Measurements from ENCODE around the gene FUT8.

The FUT8 gene

GRCh38 chr14:65501328-65501727 is 88.8 kb downstream of the FUT8 start:
- DNase-seq (ENCODE audit: low spot score) = no peak
- Histone ChIP-seq H3K9me3 (replicated peaks in 1 of 2; ENCODE audit: control insufficient read depth in 2 of 2, insufficient read depth in 1 of 2, low read depth in 1 of 2, low read length in 2 of 2) (no peaks in the 10 kb centered on the region), H3K18ac (ENCODE audit: low read length) (no peak overlapping the region), H3K23ac (ENCODE audit: low read depth, low read length, poor library complexity) (no peak overlapping the region), H3K4ac (ENCODE audit: low read length) (no peak overlapping the region), H3K36me3 (replicated peaks in 1 of 2; ENCODE audit: control insufficient read depth in 2 of 2, insufficient read depth in 2 of 2, low read length in 2 of 2) (no peaks in the 10 kb centered on the region), H2BK12ac (ENCODE audit: low read length) (no peak overlapping the region), H2BK5ac (ENCODE audit: low read length) (no peak overlapping the region), H3K79me1 (ENCODE audit: low read depth, low read length) (no peaks in the 10 kb centered on the region), H3K4me1 (ENCODE audit: control insufficient read depth in 2 of 2, insufficient read depth in 1 of 2, low read depth in 1 of 2, low read length in 2 of 2) (no peaks in the 10 kb centered on the region), H2AFZ (ENCODE audit: low read length) (no peak overlapping the region), H3K9ac (ENCODE audit: low read depth, low read length, poor library complexity) (no peak overlapping the region), H2BK15ac (ENCODE audit: low read length) (no peak overlapping the region), H2AK5ac (ENCODE audit: low read depth, low read length) (no peak overlapping the region), H2BK120ac (ENCODE audit: low read depth, low read length) (no peak overlapping the region), H3K27ac (replicated peaks; ENCODE audit: low read length) (no peak overlapping the region), H4K8ac (ENCODE audit: low read depth, low read length) (no peak overlapping the region), H3K14ac (ENCODE audit: low read length) (no peak overlapping the region), H3K4me2 (ENCODE audit: insufficient read depth, low read length, poor library complexity, severe bottlenecking) (no peak overlapping the region), H3K27me3 (ENCODE audit: control insufficient read depth in 3 of 3, insufficient read depth in 3 of 3, low read depth in 1 of 3, low read length in 3 of 3) (no peaks in the 10 kb centered on the region), H4K91ac (ENCODE audit: low read depth, low read length, poor library complexity) (no peak overlapping the region), H3K4me3 (ENCODE audit: low read length in 2 of 2) (no peak overlapping the region)

GRCh38 chr14:65502676-65503124 is 90.2 kb downstream of the FUT8 start:
- H3K18ac ChIP-seq (ENCODE audit: low read length) = no peak overlapping the region
- H3K4ac ChIP-seq (ENCODE audit: low read length) = no peak overlapping the region
- no peak overlapping the region for H3K4me3 ChIP-seq (ENCODE audit: low read length in 2 of 2)
- no peak for DNase-seq (ENCODE audit: low spot score)
- no peak overlapping the region for H2BK5ac ChIP-seq (ENCODE audit: low read length)
- H3K79me1 ChIP-seq (ENCODE audit: low read depth, low read length) = no peaks in the 10 kb centered on the region
- H2BK15ac ChIP-seq (ENCODE audit: low read length) = no peak overlapping the region
- H2AFZ ChIP-seq (ENCODE audit: low read length) = no peak overlapping the region
- no peak overlapping the region for H3K9ac ChIP-seq (ENCODE audit: low read depth, low read length, poor library complexity)
- no peak overlapping the region for H2BK12ac ChIP-seq (ENCODE audit: low read length)
- no peak overlapping the region for H2AK5ac ChIP-seq (ENCODE audit: low read depth, low read length)
- no peak overlapping the region for H3K27ac ChIP-seq (replicated peaks; ENCODE audit: low read length)
- no peaks in the 10 kb centered on the region for H3K4me1 ChIP-seq (ENCODE audit: control insufficient read depth in 2 of 2, insufficient read depth in 1 of 2, low read depth in 1 of 2, low read length in 2 of 2)
- no peak overlapping the region for H3K14ac ChIP-seq (ENCODE audit: low read length)
- no CpG with 5 or more reads among the region's 1 CpG for WGBS, 2 donors (ENCODE audit: extremely low coverage in 2 of 2, insufficient read length in 2 of 2, insufficient replicate concordance in 1 of 2)
- H3K36me3 ChIP-seq (replicated peaks in 1 of 2; ENCODE audit: control insufficient read depth in 2 of 2, insufficient read depth in 2 of 2, low read length in 2 of 2) = no peaks in the 10 kb centered on the region
- no peaks in the 10 kb centered on the region for H3K9me3 ChIP-seq (replicated peaks in 1 of 2; ENCODE audit: control insufficient read depth in 2 of 2, insufficient read depth in 1 of 2, low read depth in 1 of 2, low read length in 2 of 2)
- H3K27me3 ChIP-seq (ENCODE audit: control insufficient read depth in 3 of 3, insufficient read depth in 3 of 3, low read depth in 1 of 3, low read length in 3 of 3) = no peaks in the 10 kb centered on the region
- no peak overlapping the region for H4K8ac ChIP-seq (ENCODE audit: low read depth, low read length)
- H3K23ac ChIP-seq (ENCODE audit: low read depth, low read length, poor library complexity) = no peak overlapping the region
- H3K4me2 ChIP-seq (ENCODE audit: insufficient read depth, low read length, poor library complexity, severe bottlenecking) = no peak overlapping the region
- H4K91ac ChIP-seq (ENCODE audit: low read depth, low read length, poor library complexity) = no peak overlapping the region
- no peak overlapping the region for H2BK120ac ChIP-seq (ENCODE audit: low read depth, low read length)

- no peak overlapping the region for H2AFZ ChIP-seq (ENCODE audit: low read length)
- H3K9me3 ChIP-seq (replicated peaks in 1 of 2; ENCODE audit: control insufficient read depth in 2 of 2, insufficient read depth in 1 of 2, low read depth in 1 of 2, low read length in 2 of 2) = no peaks in the 10 kb centered on the region
- DNase-seq (ENCODE audit: low spot score) = no peak
- no peak overlapping the region for H3K9ac ChIP-seq (ENCODE audit: low read depth, low read length, poor library complexity)
- H4K8ac ChIP-seq (ENCODE audit: low read depth, low read length) = no peak overlapping the region
- no peak overlapping the region for H2BK15ac ChIP-seq (ENCODE audit: low read length)
- H2BK120ac ChIP-seq (ENCODE audit: low read depth, low read length) = no peak overlapping the region
- no peaks in the 10 kb centered on the region for H3K79me1 ChIP-seq (ENCODE audit: low read depth, low read length)
- no peak overlapping the region for H3K14ac ChIP-seq (ENCODE audit: low read length)
- no peak overlapping the region for H3K4me2 ChIP-seq (ENCODE audit: insufficient read depth, low read length, poor library complexity, severe bottlenecking)
- no peaks in the 10 kb centered on the region for H3K36me3 ChIP-seq (replicated peaks in 1 of 2; ENCODE audit: control insufficient read depth in 2 of 2, insufficient read depth in 2 of 2, low read length in 2 of 2)
- no peak overlapping the region for H2BK12ac ChIP-seq (ENCODE audit: low read length)
- no CpG with 5 or more reads among the region's 3 CpGs for WGBS, 2 donors (ENCODE audit: extremely low coverage in 2 of 2, insufficient read length in 2 of 2, insufficient replicate concordance in 1 of 2)
- H2AK5ac ChIP-seq (ENCODE audit: low read depth, low read length) = no peak overlapping the region
- H4K91ac ChIP-seq (ENCODE audit: low read depth, low read length, poor library complexity) = no peak overlapping the region
- H2BK5ac ChIP-seq (ENCODE audit: low read length) = no peak overlapping the region
- no peak overlapping the region for H3K23ac ChIP-seq (ENCODE audit: low read depth, low read length, poor library complexity)
- H3K4me3 ChIP-seq (ENCODE audit: low read length in 2 of 2) = no peak overlapping the region
- H3K18ac ChIP-seq (ENCODE audit: low read length) = no peak overlapping the region
- no peaks in the 10 kb centered on the region for H3K4me1 ChIP-seq (ENCODE audit: control insufficient read depth in 2 of 2, insufficient read depth in 1 of 2, low read depth in 1 of 2, low read length in 2 of 2)
- H3K27ac ChIP-seq (replicated peaks; ENCODE audit: low read length) = no peak overlapping the region
- H3K27me3 ChIP-seq (ENCODE audit: control insufficient read depth in 3 of 3, insufficient read depth in 3 of 3, low read depth in 1 of 3, low read length in 3 of 3) = no peaks in the 10 kb centered on the region
- no peak overlapping the region for H3K4ac ChIP-seq (ENCODE audit: low read length)
Measured at GRCh38 chr14:65503771-65504170, 91.2 kb downstream of the FUT8 start.

- Histone ChIP-seq H2AFZ (ENCODE audit: low read length) (no peak overlapping the region), H3K4me2 (ENCODE audit: insufficient read depth, low read length, poor library complexity, severe bottlenecking) (no peak overlapping the region), H4K8ac (ENCODE audit: low read depth, low read length) (no peak overlapping the region), H2BK5ac (ENCODE audit: low read length) (no peak overlapping the region), H3K27me3 (ENCODE audit: control insufficient read depth in 3 of 3, insufficient read depth in 3 of 3, low read depth in 1 of 3, low read length in 3 of 3) (no peaks in the 10 kb centered on the region), H3K4me3 (ENCODE audit: low read length in 2 of 2) (no peak overlapping the region), H3K4ac (ENCODE audit: low read length) (no peak overlapping the region), H3K4me1 (ENCODE audit: control insufficient read depth in 2 of 2, insufficient read depth in 1 of 2, low read depth in 1 of 2, low read length in 2 of 2) (no peaks in the 10 kb centered on the region), H3K79me1 (ENCODE audit: low read depth, low read length) (no peaks in the 10 kb centered on the region), H2BK12ac (ENCODE audit: low read length) (no peak overlapping the region), H2AK5ac (ENCODE audit: low read depth, low read length) (no peak overlapping the region), H3K14ac (ENCODE audit: low read length) (no peak overlapping the region), H2BK120ac (ENCODE audit: low read depth, low read length) (no peak overlapping the region), H3K36me3 (replicated peaks in 1 of 2; ENCODE audit: control insufficient read depth in 2 of 2, insufficient read depth in 2 of 2, low read length in 2 of 2) (no peaks in the 10 kb centered on the region), H3K9me3 (replicated peaks in 1 of 2; ENCODE audit: control insufficient read depth in 2 of 2, insufficient read depth in 1 of 2, low read depth in 1 of 2, low read length in 2 of 2) (no peaks in the 10 kb centered on the region), H3K23ac (ENCODE audit: low read depth, low read length, poor library complexity) (no peak overlapping the region), H4K91ac (ENCODE audit: low read depth, low read length, poor library complexity) (no peak overlapping the region), H2BK15ac (ENCODE audit: low read length) (no peak overlapping the region), H3K9ac (ENCODE audit: low read depth, low read length, poor library complexity) (no peak overlapping the region), H3K18ac (ENCODE audit: low read length) (no peak overlapping the region), H3K27ac (replicated peaks; ENCODE audit: low read length) (no peak overlapping the region)
- DNase-seq (ENCODE audit: low spot score) = no peak
- WGBS, 2 donors (ENCODE audit: extremely low coverage in 2 of 2, insufficient read length in 2 of 2, insufficient replicate concordance in 1 of 2) = no CpG with 5 or more reads among the region's 6 CpGs
Measured at GRCh38 chr14:65506801-65507200, 94.3 kb downstream of the FUT8 start.

All from neuronal stem cell (in vitro differentiated cells).